Activated naive CD4-positive, alpha-beta T cell treated with anti-CD3 and anti-CD28 coated beads, Interleukin-2, amount 50 U/mL, for 24 hours (primary cell): Measurements from ENCODE around the gene CDH13.

ENCODE experiments used
- H3K27ac Mint-ChIP-seq: one replicate; pipeline ENCODE4 v1.8.0; 2021; ENCODE audit warnings: mild to moderate bottlenecking, mixed read lengths
- H3K27me3 Mint-ChIP-seq: one replicate; pipeline ENCODE4 v1.8.0; 2021; ENCODE audit warnings: mixed read lengths
- H3K36me3 Mint-ChIP-seq: one replicate; pipeline ENCODE4 v1.8.0; 2021; ENCODE audit warnings: mixed read lengths
- H3K4me1 Mint-ChIP-seq: one replicate; pipeline ENCODE4 v1.8.0; 2021; ENCODE audit warnings: mixed read lengths
- H3K4me3 Mint-ChIP-seq: one replicate; pipeline ENCODE4 v1.8.0; 2021; ENCODE audit warnings: mild to moderate bottlenecking, mixed read lengths
- H3K9me3 Mint-ChIP-seq: one replicate; pipeline ENCODE4 v1.8.0; 2021; ENCODE audit warnings: mixed read lengths

The CDH13 gene

GRCh38 chr16:82834151-82834815 is 207.5 kb downstream of the CDH13 start:
- H3K9me3 Mint-ChIP-seq = no peaks in the 10 kb centered on the region
- no peak overlapping the region for H3K4me3 Mint-ChIP-seq
- no peak overlapping the region for H3K27ac Mint-ChIP-seq

GRCh38 chr16:82835487-82836155 is 208.9 kb downstream of the CDH13 start:
- H3K4me1 Mint-ChIP-seq = no peaks in the 10 kb centered on the region
- H3K36me3 Mint-ChIP-seq = no peaks in the 10 kb centered on the region
- H3K9me3 Mint-ChIP-seq = no peaks in the 10 kb centered on the region
- no peak overlapping the region for H3K4me3 Mint-ChIP-seq
- H3K27ac Mint-ChIP-seq = peak overlapping the region; percentile 68
- H3K27me3 Mint-ChIP-seq = no peaks in the 10 kb centered on the region

More at GRCh38 chr16:82834151-82834815, 207.5 kb downstream of the CDH13 start:
- Mint-ChIP-seq H3K36me3 (no peaks in the 10 kb centered on the region), H3K4me1 (no peaks in the 10 kb centered on the region), H3K27me3 (no peaks in the 10 kb centered on the region)

GRCh38 chr16:82841108-82841507 is 214.3 kb downstream of the CDH13 start:
- Mint-ChIP-seq H3K4me3 (no peak overlapping the region), H3K36me3 (no peaks in the 10 kb centered on the region), H3K27me3 (no peaks in the 10 kb centered on the region), H3K27ac (no peak overlapping the region), H3K4me1 (no peaks in the 10 kb centered on the region), H3K9me3 (peaks cover 5% of the 10 kb centered on the region)

GRCh38 chr16:82843606-82844271 is 217.0 kb downstream of the CDH13 start:
- H3K4me3 Mint-ChIP-seq = no peak overlapping the region
- no peaks in the 10 kb centered on the region for H3K27me3 Mint-ChIP-seq
- H3K9me3 Mint-ChIP-seq = peaks cover 5% of the 10 kb centered on the region
- H3K4me1 Mint-ChIP-seq = no peaks in the 10 kb centered on the region
- H3K36me3 Mint-ChIP-seq = no peaks in the 10 kb centered on the region
- no peak overlapping the region for H3K27ac Mint-ChIP-seq

GRCh38 chr16:82845116-82845515 is 218.3 kb downstream of the CDH13 start:
- Mint-ChIP-seq H3K27me3 (peaks cover 2% of the 10 kb centered on the region), H3K4me1 (no peaks in the 10 kb centered on the region), H3K36me3 (no peaks in the 10 kb centered on the region), H3K27ac (no peak overlapping the region), H3K4me3 (no peak overlapping the region), H3K9me3 (peaks cover 5% of the 10 kb centered on the region)

GRCh38 chr16:82846806-82847205 is 220.0 kb downstream of the CDH13 start:
- Mint-ChIP-seq H3K4me3 (no peak overlapping the region), H3K27ac (no peak overlapping the region), H3K4me1 (no peaks in the 10 kb centered on the region), H3K36me3 (no peaks in the 10 kb centered on the region), H3K27me3 (peaks cover 2% of the 10 kb centered on the region), H3K9me3 (peaks cover 5% of the 10 kb centered on the region)

- H3K4me3 Mint-ChIP-seq = no peak overlapping the region
- no peaks in the 10 kb centered on the region for H3K36me3 Mint-ChIP-seq
- peaks cover 2% of the 10 kb centered on the region for H3K27me3 Mint-ChIP-seq
- H3K9me3 Mint-ChIP-seq = peaks cover 5% of the 10 kb centered on the region
- H3K4me1 Mint-ChIP-seq = no peaks in the 10 kb centered on the region
- no peak overlapping the region for H3K27ac Mint-ChIP-seq
Measured at GRCh38 chr16:82848013-82848412, 221.2 kb downstream of the CDH13 start.

- H3K4me3 Mint-ChIP-seq = no peak overlapping the region
- H3K9me3 Mint-ChIP-seq = no peaks in the 10 kb centered on the region
- H3K4me1 Mint-ChIP-seq = no peaks in the 10 kb centered on the region
- no peaks in the 10 kb centered on the region for H3K36me3 Mint-ChIP-seq
- no peak overlapping the region for H3K27ac Mint-ChIP-seq
- H3K27me3 Mint-ChIP-seq = peaks cover 2% of the 10 kb centered on the region
Measured at GRCh38 chr16:82852388-82853008, 225.7 kb downstream of the CDH13 start.

GRCh38 chr16:82855471-82855870 is 228.7 kb downstream of the CDH13 start:
- H3K27me3 Mint-ChIP-seq = no peaks in the 10 kb centered on the region
- H3K36me3 Mint-ChIP-seq = no peaks in the 10 kb centered on the region
- no peak overlapping the region for H3K4me3 Mint-ChIP-seq
- H3K27ac Mint-ChIP-seq = no peak overlapping the region
- H3K4me1 Mint-ChIP-seq = no peaks in the 10 kb centered on the region
- peaks cover 5% of the 10 kb centered on the region for H3K9me3 Mint-ChIP-seq

- H3K27ac Mint-ChIP-seq = no peak overlapping the region
- peaks cover 11% of the 10 kb centered on the region for H3K9me3 Mint-ChIP-seq
- H3K36me3 Mint-ChIP-seq = no peaks in the 10 kb centered on the region
- H3K27me3 Mint-ChIP-seq = no peaks in the 10 kb centered on the region
- H3K4me1 Mint-ChIP-seq = no peaks in the 10 kb centered on the region
- no peak overlapping the region for H3K4me3 Mint-ChIP-seq
Measured at GRCh38 chr16:82857693-82858365, 231.1 kb downstream of the CDH13 start.

GRCh38 chr16:82859662-82860061 is 232.9 kb downstream of the CDH13 start:
- H3K36me3 Mint-ChIP-seq = no peaks in the 10 kb centered on the region
- no peak overlapping the region for H3K27ac Mint-ChIP-seq
- peaks cover 11% of the 10 kb centered on the region for H3K9me3 Mint-ChIP-seq
- H3K4me1 Mint-ChIP-seq = no peaks in the 10 kb centered on the region
- H3K27me3 Mint-ChIP-seq = no peaks in the 10 kb centered on the region
- no peak overlapping the region for H3K4me3 Mint-ChIP-seq

GRCh38 chr16:82860071-82860470 is 233.3 kb downstream of the CDH13 start:
- Mint-ChIP-seq H3K27me3 (no peaks in the 10 kb centered on the region), H3K9me3 (peaks cover 11% of the 10 kb centered on the region), H3K36me3 (no peaks in the 10 kb centered on the region), H3K27ac (no peak overlapping the region), H3K4me3 (no peak overlapping the region), H3K4me1 (no peaks in the 10 kb centered on the region)

GRCh38 chr16:82862057-82862456 is 235.3 kb downstream of the CDH13 start:
- peaks cover 11% of the 10 kb centered on the region for H3K9me3 Mint-ChIP-seq

GRCh38 chr16:82864332-82865040 is 237.7 kb downstream of the CDH13 start:
- H3K9me3 Mint-ChIP-seq = peaks cover 11% of the 10 kb centered on the region
- H3K27me3 Mint-ChIP-seq = no peaks in the 10 kb centered on the region
- H3K4me1 Mint-ChIP-seq = no peaks in the 10 kb centered on the region
- H3K36me3 Mint-ChIP-seq = no peaks in the 10 kb centered on the region
- H3K4me3 Mint-ChIP-seq = no peak overlapping the region
- no peak overlapping the region for H3K27ac Mint-ChIP-seq

More at GRCh38 chr16:82862057-82862456, 235.3 kb downstream of the CDH13 start:
- H3K27ac Mint-ChIP-seq = no peak overlapping the region
- no peaks in the 10 kb centered on the region for H3K27me3 Mint-ChIP-seq
- H3K36me3 Mint-ChIP-seq = no peaks in the 10 kb centered on the region
- H3K4me1 Mint-ChIP-seq = no peaks in the 10 kb centered on the region
- no peak overlapping the region for H3K4me3 Mint-ChIP-seq

- H3K4me1 Mint-ChIP-seq = no peaks in the 10 kb centered on the region
- H3K27ac Mint-ChIP-seq = no peak overlapping the region
- no peaks in the 10 kb centered on the region for H3K27me3 Mint-ChIP-seq
- no peak overlapping the region for H3K4me3 Mint-ChIP-seq
- H3K9me3 Mint-ChIP-seq = peaks cover 6% of the 10 kb centered on the region
- H3K36me3 Mint-ChIP-seq = no peaks in the 10 kb centered on the region
Measured at GRCh38 chr16:82865412-82865811, 238.6 kb downstream of the CDH13 start.
